Measurements from ENCODE around the gene QRSL1.

DNA sequence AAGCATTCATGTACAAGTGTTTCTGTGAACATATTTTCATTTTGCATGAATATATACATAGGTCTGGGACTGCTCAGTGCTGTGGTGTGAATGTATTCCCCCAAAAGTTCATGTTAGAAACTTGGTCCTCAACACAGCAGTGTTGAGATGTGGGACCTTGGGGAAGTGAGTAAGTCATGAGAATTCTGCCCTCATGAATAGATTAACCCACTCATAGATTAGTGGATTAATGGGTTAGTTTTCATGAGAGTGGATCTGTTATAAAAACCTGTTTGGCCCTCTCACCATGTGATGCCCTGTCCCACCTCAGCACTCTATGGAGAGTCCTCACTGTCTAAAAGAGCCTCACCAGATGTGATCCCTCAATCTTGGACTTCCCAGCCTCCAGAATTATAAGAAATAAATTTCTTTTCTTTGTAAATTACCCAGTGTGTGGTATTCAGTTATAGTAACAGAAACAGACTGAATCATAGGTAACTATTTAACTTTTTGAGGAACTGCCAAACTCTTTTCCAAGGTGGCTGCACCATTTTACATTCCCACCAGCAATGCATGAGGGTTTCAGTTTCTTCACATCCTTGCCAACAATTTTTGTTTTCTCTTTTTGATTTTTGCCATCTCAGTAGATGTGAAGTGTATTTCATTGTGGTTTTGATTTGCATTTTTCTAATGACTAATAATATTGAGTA is 45.3 kb downstream of the QRSL1 start:
- TF ChIP-seq EZH2 (IDR thresholded peaks at IDR 0.05; ENCODE audit: insufficient read depth, poor library complexity, severe bottlenecking) (no peak), EZH2phosphoT487 (IDR thresholded peaks at IDR 0.05; ENCODE audit: insufficient read depth, low read depth) (no peak)

All from GM23248 (cell line).